Measurements from ENCODE around the gene PLCH1.

GRCh38 chr3:155556531-155556930, 188.3 kb downstream of the PLCH1 start:
- no peak for TF ChIP-seq EZH2 (IDR thresholded peaks at IDR 0.05; ENCODE audit: low read depth, unreplicated experiment)
- TF ChIP-seq CTCF (conservative IDR thresholded peaks at IDR 0.05; ENCODE audit: low read depth in 2 of 2), result no peak
- TF ChIP-seq POLR2AphosphoS5 (IDR thresholded peaks at IDR 0.05; ENCODE audit: low read depth), result no peak
